OCI-LY1 (cell line): ENCODE data around the gene NCAPH2.

Experiments used
- H2AFZ ChIP-seq: fragments of 200-600 bp; sonication (generic), shearing (Covaris generic); 2 replicates; pipeline ENCODE4 v1.6.0; 2014; ENCODE audit warnings: antibody characterized with exemption, mild to moderate bottlenecking, low read length
- H3F3A ChIP-seq: fragments of 200-600 bp; sonication (generic), shearing (Covaris generic); 2 replicates; pipeline ENCODE4 v1.6.0; 2014; ENCODE audit warnings: mild to moderate bottlenecking, antibody characterized with exemption, low read length, moderate library complexity; ENCODE audit not compliant: insufficient read depth
- H3K27ac ChIP-seq: fragments of 200-600 bp; sonication (generic); 2 replicates; pipeline ENCODE4 v1.5.1; 2014; ENCODE audit warnings: low read length, mixed run types, mild to moderate bottlenecking, low read depth; ENCODE audit not compliant: poor library complexity, severe bottlenecking
- H3K27me3 ChIP-seq: fragments of 200-600 bp; sonication (generic); 2 replicates; pipeline ENCODE4 v1.6.0; 2014; ENCODE audit warnings: antibody characterized with exemption, mild to moderate bottlenecking, low read length, moderate library complexity; ENCODE audit not compliant: insufficient read depth
- H3K36me3 ChIP-seq: fragments of 200-600 bp; sonication (generic); 2 replicates; pipeline ENCODE4 v1.6.1; 2014; ENCODE audit warnings: mild to moderate bottlenecking, antibody characterized with exemption, low read length, moderate library complexity, mixed read lengths; ENCODE audit not compliant: insufficient read depth
- H3K4me1 ChIP-seq: fragments of 200-600 bp; sonication (generic); 2 replicates; pipeline ENCODE4 v1.5.1; 2014; ENCODE audit warnings: mild to moderate bottlenecking, low read length, moderate library complexity; ENCODE audit not compliant: insufficient read depth, severe bottlenecking
- H3K4me2 ChIP-seq: fragments of 200-600 bp; sonication (generic), shearing (Covaris generic); 2 replicates; pipeline ENCODE4 v1.6.1; 2014; ENCODE audit warnings: low read length
- H3K4me3 ChIP-seq: fragments of 200-600 bp; sonication (generic); 2 replicates; pipeline ENCODE4 v1.5.1; 2014; ENCODE audit warnings: low read length, low read depth, mild to moderate bottlenecking, mixed read lengths; ENCODE audit not compliant: poor library complexity, severe bottlenecking
- H3K79me2 ChIP-seq: fragments of 200-600 bp; shearing (Covaris generic); 2 replicates; pipeline ENCODE4 v1.6.1; 2016; ENCODE audit warnings: mixed run types, low read length, mixed read lengths; ENCODE audit not compliant: insufficient read depth
- H3K9ac ChIP-seq: fragments of 200-600 bp; sonication (generic), shearing (Covaris generic); 2 replicates; pipeline ENCODE4 v1.6.1; 2014; ENCODE audit warnings: mild to moderate bottlenecking, low read length, mixed read lengths
- H3K9me2 ChIP-seq: fragments of 200-600 bp; sonication (generic), shearing (Covaris generic); 2 replicates; pipeline ENCODE4 v1.6.1; 2014; ENCODE audit warnings: low read depth, mild to moderate bottlenecking, low read length, mixed read lengths
- H3K9me3 ChIP-seq: fragments of 200-600 bp; shearing (Covaris generic); 2 replicates; pipeline ENCODE4 v1.6.1; 2014; ENCODE audit warnings: low read length, mixed read lengths
- H4K20me1 ChIP-seq: fragments of 200-600 bp; sonication (generic), shearing (Covaris generic); 2 replicates; pipeline ENCODE4 v1.6.0; 2016; ENCODE audit warnings: mild to moderate bottlenecking, low read length; ENCODE audit not compliant: insufficient read depth
- CTCF ChIP-seq: fragments of 200-600 bp; sonication (generic), shearing (Covaris generic); IDR thresholded peaks from 2 replicates; pipeline ENCODE4 v1.5.1; 2017; ENCODE audit warnings: mild to moderate bottlenecking, antibody characterized with exemption, low read length, moderate library complexity, mixed read lengths
- EZH2 ChIP-seq: fragments of 200-600 bp; sonication (generic), shearing (Covaris generic); IDR thresholded peaks from 2 replicates; pipeline ENCODE4 v1.8.0; 2017; ENCODE audit warnings: borderline replicate concordance, mixed run types, mild to moderate bottlenecking, antibody characterized with exemption, low read length, moderate library complexity, mixed read lengths

Gene NCAPH2

DNA sequence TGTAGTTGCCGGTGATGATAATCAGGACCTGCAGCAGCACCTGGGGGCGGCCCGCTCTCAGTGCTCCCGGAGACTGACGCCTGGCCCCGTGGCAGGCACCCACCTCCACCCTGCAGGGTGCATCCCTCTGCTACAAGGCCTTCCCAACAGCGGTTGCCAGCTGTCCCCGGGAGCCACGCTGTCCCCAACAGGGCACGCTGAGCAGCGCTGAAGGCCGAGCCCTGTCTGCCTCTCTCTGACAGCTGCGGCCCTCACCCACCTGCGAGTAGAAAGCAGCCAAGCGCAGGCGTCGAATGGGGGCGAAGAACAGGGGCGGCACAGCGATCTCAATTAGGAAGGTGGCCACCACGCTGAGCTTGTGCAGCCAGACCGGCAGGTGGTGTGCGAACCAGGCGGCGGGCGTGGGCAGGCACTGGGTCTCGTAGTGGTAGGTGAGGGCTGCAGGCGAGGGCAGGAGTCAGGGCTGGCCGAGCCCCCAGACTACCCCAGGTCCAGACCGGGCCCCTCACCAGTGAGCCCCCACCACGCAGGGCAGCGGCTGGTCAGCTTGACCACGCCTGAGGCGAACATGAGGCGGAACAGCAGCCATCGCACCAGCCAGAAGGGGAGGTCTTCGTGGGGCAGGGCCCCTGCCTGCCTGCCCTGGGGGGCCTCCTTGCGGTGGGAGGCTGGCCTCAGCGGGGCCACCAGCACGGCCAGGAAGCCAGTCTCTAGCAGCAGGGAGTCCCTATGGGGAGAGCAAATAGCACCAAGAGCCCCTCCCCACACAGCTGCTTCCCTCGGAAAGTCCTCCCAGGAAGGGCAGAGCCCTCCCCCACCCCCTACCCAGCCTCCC, 2.0 kb upstream of the NCAPH2 start:
- H3K27me3 ChIP-seq = no peaks in the 10 kb centered on the region
- TF ChIP-seq CTCF = no peak
- no peak for TF ChIP-seq EZH2
- no peaks in the 10 kb centered on the region for H3K9me3 ChIP-seq
- no peaks in the 10 kb centered on the region for H4K20me1 ChIP-seq
- H3K36me3 ChIP-seq = peaks cover 22% of the 10 kb centered on the region
- peaks cover 26% of the 10 kb centered on the region for H3K4me1 ChIP-seq
- H3F3A ChIP-seq = no peaks in the 10 kb centered on the region
- no peaks in the 10 kb centered on the region for H3K9me2 ChIP-seq
- H3K9ac ChIP-seq = peak overlapping the region; percentile 94
- H3K4me2 ChIP-seq = peak overlapping the region; percentile 98
- H3K4me3 ChIP-seq = peak overlapping the region; percentile 96
- no peak overlapping the region for H3K27ac ChIP-seq
- H3K79me2 ChIP-seq = peaks cover 24% of the 10 kb centered on the region
- no peak overlapping the region for H2AFZ ChIP-seq

- peak overlapping the region; percentile 52 for H3K27ac ChIP-seq
- H4K20me1 ChIP-seq = no peaks in the 10 kb centered on the region
- peak overlapping the region; percentile 96 for H3K4me3 ChIP-seq
- no peak overlapping the region for H2AFZ ChIP-seq
- no peaks in the 10 kb centered on the region for H3K27me3 ChIP-seq
- H3K9me3 ChIP-seq = no peaks in the 10 kb centered on the region
- H3K9ac ChIP-seq = peak overlapping the region; percentile 94
- TF ChIP-seq CTCF (no peak), EZH2 (no peak)
- H3K36me3 ChIP-seq = peaks cover 25% of the 10 kb centered on the region
- H3K4me2 ChIP-seq = peak overlapping the region; percentile 98
- H3K4me1 ChIP-seq = peaks cover 26% of the 10 kb centered on the region
- no peaks in the 10 kb centered on the region for H3F3A ChIP-seq
- H3K9me2 ChIP-seq = no peaks in the 10 kb centered on the region
- H3K79me2 ChIP-seq = peaks cover 24% of the 10 kb centered on the region
These were observed 1.2 kb upstream of the NCAPH2 start for GRCh38 chr22:50506611-50507420.

DNA sequence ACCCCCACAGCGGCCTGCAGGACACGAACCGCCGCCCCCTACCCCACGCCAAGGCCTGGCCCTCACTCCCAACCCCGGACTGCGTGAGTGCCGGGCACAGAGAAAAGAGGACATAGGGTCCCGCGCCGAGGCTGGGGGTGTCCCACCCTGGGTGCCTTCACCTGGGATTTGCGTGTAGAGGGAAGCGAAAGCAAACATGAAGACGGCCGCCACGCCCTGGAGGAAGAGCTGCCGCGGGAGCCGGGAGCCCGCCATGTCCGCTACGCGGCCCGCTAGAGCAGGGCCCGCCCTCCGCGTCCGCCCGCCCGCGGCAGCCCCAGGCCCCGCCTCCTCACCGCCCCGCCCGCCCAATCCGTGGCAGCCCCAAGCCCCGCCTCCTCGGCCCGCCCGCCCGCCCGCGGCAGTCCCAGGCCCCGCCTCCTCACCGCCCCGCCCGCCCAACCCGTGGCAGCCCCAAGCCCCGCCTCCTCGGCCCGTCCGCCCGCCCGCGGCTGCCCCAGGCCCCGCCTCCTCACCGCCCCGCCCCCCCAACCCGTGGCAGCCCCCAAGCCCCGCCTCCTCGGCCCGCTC, 518 bp upstream of the NCAPH2 start, which contains the start of gene LMF2:
Gene LMF2 (minus strand): TSS at position 282 of the 570 bp plus-strand sequence. CDS start 27 bp downstream, at position 255.
- Histone ChIP-seq H3K27ac (peak within 1 kb of the TSS; percentile 90), H3K36me3 (peaks cover 28% of the 10 kb centered on the region), H3F3A (no peaks in the 10 kb centered on the region), H2AFZ (no peak within 1 kb of the TSS), H3K4me3 (peak within 1 kb of the TSS; percentile 96), H3K4me2 (peak within 1 kb of the TSS; percentile 98), H3K4me1 (peaks cover 26% of the 10 kb centered on the region), H3K27me3 (no peaks in the 10 kb centered on the region), H3K9me3 (no peaks in the 10 kb centered on the region), H3K9me2 (no peaks in the 10 kb centered on the region), H3K9ac (peak within 1 kb of the TSS; percentile 94), H3K79me2 (peaks cover 31% of the 10 kb centered on the region), H4K20me1 (no peaks in the 10 kb centered on the region)
- TF ChIP-seq CTCF = no peak
- TF ChIP-seq EZH2 = no peak
